Measurements from ENCODE around the gene FNBP1L. TPM values are rescaled to one million over a fixed set of nuclear protein-coding genes. Genes with fewer than 3 reads are reported as not detected.
A peak's percentile ranks its signal among the peaks of the same experiment; 100 is the strongest.

FNBP1L gene
- polyA plus RNA-seq, 1 donor (not counting 4 experiments of a cell fraction or from before 2014, with no cell fraction given), result 22.9 TPM

- no peaks in the 10 kb centered on the region for H4K20me1 ChIP-seq (ENCODE audit: control insufficient read depth, extremely low read depth, insufficient read depth, low read length)
- H3K4me1 ChIP-seq (ENCODE audit: control insufficient read depth, extremely low read depth, insufficient read depth, low read length), result peaks cover 9% of the 10 kb centered on the region
- FAIRE-seq, result no peak
- no peaks in the 10 kb centered on the region for H3K9me3 ChIP-seq (ENCODE audit: control insufficient read depth, low read depth, low read length)
- no peaks in the 10 kb centered on the region for H3K36me3 ChIP-seq (ENCODE audit: control insufficient read depth in 2 of 2, extremely low read depth in 1 of 2, insufficient read depth in 2 of 2, low read length in 2 of 2)
- H3K27ac ChIP-seq (ENCODE audit: control insufficient read depth, insufficient read depth, low read length), result no peak overlapping the region
- no peaks in the 10 kb centered on the region for H3K27me3 ChIP-seq (ENCODE audit: control insufficient read depth, extremely low read depth, insufficient read depth, low read length)
- DNase-seq (ENCODE audit: low read depth, low spot score), result no peak
- H3K9ac ChIP-seq (ENCODE audit: control insufficient read depth, extremely low read depth, insufficient read depth, low read length), result no peak overlapping the region
- H3K9me1 ChIP-seq (ENCODE audit: control insufficient read depth, extremely low read depth, insufficient read depth, low read length), result no peaks in the 10 kb centered on the region
- no peak overlapping the region for H3K4me3 ChIP-seq (ENCODE audit: control insufficient read depth in 2 of 3, extremely low read depth in 1 of 3, insufficient read depth in 2 of 3, low read depth in 1 of 3, low read length in 3 of 3)
- no peaks in the 10 kb centered on the region for H3K79me2 ChIP-seq (ENCODE audit: control insufficient read depth, insufficient read depth, low read length)
- TF ChIP-seq CTCF (optimal IDR thresholded peaks at IDR 0.05 in 1 of 3, IDR thresholded peaks at IDR 0.05 in 1 of 3, conservative IDR thresholded peaks at IDR 0.05 in 1 of 3; ENCODE audit: extremely low read depth in 1 of 3, insufficient read depth in 2 of 3, low read length in 3 of 3), result no peak
- TF ChIP-seq EZH2 (IDR thresholded peaks at IDR 0.05; ENCODE audit: low read length), result no peak
- H3K4me2 ChIP-seq (ENCODE audit: control insufficient read depth, extremely low read depth, insufficient read depth, low read depth, low read length), result peak overlapping the region; percentile 7
- dilution Hi-C loops (cut with MboI; ENCODE audit: extremely low pct_ligation_motif_present, low sequenced_read_pairs), result no loop called here
- H2AFZ ChIP-seq (ENCODE audit: control insufficient read depth, low read length), result no peak overlapping the region
These were observed 5.8 kb upstream of the FNBP1L start for GRCh38 chr1:93442008-93442666.

- Histone ChIP-seq H3K4me3 (ENCODE audit: control insufficient read depth in 2 of 3, extremely low read depth in 1 of 3, insufficient read depth in 2 of 3, low read depth in 1 of 3, low read length in 3 of 3) (no peak overlapping the region), H3K9ac (ENCODE audit: control insufficient read depth, extremely low read depth, insufficient read depth, low read length) (no peak overlapping the region), H3K79me2 (ENCODE audit: control insufficient read depth, insufficient read depth, low read length) (no peaks in the 10 kb centered on the region), H4K20me1 (ENCODE audit: control insufficient read depth, extremely low read depth, insufficient read depth, low read length) (no peaks in the 10 kb centered on the region), H3K4me2 (ENCODE audit: control insufficient read depth, extremely low read depth, insufficient read depth, low read depth, low read length) (no peak overlapping the region), H3K4me1 (ENCODE audit: control insufficient read depth, extremely low read depth, insufficient read depth, low read length) (peaks cover 10% of the 10 kb centered on the region), H3K36me3 (ENCODE audit: control insufficient read depth in 2 of 2, extremely low read depth in 1 of 2, insufficient read depth in 2 of 2, low read length in 2 of 2) (no peaks in the 10 kb centered on the region), H3K9me1 (ENCODE audit: control insufficient read depth, extremely low read depth, insufficient read depth, low read length) (no peaks in the 10 kb centered on the region), H2AFZ (ENCODE audit: control insufficient read depth, low read length) (no peak overlapping the region), H3K9me3 (ENCODE audit: control insufficient read depth, low read depth, low read length) (no peaks in the 10 kb centered on the region), H3K27me3 (ENCODE audit: control insufficient read depth, extremely low read depth, insufficient read depth, low read length) (no peaks in the 10 kb centered on the region), H3K27ac (ENCODE audit: control insufficient read depth, insufficient read depth, low read length) (no peak overlapping the region)
- dilution Hi-C loops (cut with MboI; ENCODE audit: extremely low pct_ligation_motif_present, low sequenced_read_pairs), result no loop called here
- DNase-seq (ENCODE audit: low read depth, low spot score) (no peak), FAIRE-seq (no peak)
- TF ChIP-seq CTCF (optimal IDR thresholded peaks at IDR 0.05 in 1 of 3, IDR thresholded peaks at IDR 0.05 in 1 of 3, conservative IDR thresholded peaks at IDR 0.05 in 1 of 3; ENCODE audit: extremely low read depth in 1 of 3, insufficient read depth in 2 of 3, low read length in 3 of 3), result no peak
- no peak for TF ChIP-seq EZH2 (IDR thresholded peaks at IDR 0.05; ENCODE audit: low read length)
These were observed 5.2 kb upstream of the FNBP1L start for GRCh38 chr1:93442741-93443140.
